Measurements from ENCODE around the gene HMGXB3. TPM values are rescaled to one million over a fixed set of nuclear protein-coding genes. Genes with fewer than 3 reads are reported as not detected.

The HMGXB3 gene, protein sequence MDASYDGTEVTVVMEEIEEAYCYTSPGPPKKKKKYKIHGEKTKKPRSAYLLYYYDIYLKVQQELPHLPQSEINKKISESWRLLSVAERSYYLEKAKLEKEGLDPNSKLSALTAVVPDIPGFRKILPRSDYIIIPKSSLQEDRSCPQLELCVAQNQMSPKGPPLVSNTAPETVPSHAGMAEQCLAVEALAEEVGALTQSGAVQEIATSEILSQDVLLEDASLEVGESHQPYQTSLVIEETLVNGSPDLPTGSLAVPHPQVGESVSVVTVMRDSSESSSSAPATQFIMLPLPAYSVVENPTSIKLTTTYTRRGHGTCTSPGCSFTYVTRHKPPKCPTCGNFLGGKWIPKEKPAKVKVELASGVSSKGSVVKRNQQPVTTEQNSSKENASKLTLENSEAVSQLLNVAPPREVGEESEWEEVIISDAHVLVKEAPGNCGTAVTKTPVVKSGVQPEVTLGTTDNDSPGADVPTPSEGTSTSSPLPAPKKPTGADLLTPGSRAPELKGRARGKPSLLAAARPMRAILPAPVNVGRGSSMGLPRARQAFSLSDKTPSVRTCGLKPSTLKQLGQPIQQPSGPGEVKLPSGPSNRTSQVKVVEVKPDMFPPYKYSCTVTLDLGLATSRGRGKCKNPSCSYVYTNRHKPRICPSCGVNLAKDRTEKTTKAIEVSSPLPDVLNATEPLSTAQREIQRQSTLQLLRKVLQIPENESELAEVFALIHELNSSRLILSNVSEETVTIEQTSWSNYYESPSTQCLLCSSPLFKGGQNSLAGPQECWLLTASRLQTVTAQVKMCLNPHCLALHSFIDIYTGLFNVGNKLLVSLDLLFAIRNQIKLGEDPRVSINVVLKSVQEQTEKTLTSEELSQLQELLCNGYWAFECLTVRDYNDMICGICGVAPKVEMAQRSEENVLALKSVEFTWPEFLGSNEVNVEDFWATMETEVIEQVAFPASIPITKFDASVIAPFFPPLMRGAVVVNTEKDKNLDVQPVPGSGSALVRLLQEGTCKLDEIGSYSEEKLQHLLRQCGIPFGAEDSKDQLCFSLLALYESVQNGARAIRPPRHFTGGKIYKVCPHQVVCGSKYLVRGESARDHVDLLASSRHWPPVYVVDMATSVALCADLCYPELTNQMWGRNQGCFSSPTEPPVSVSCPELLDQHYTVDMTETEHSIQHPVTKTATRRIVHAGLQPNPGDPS (N-terminal part only)
- total RNA-seq (2022; extraction: Qiagen RNA extraction; ENCODE audit: low read depth): 28.5 to 31.2 TPM (median 30.2 TPM) in 5 replicates

DNA sequence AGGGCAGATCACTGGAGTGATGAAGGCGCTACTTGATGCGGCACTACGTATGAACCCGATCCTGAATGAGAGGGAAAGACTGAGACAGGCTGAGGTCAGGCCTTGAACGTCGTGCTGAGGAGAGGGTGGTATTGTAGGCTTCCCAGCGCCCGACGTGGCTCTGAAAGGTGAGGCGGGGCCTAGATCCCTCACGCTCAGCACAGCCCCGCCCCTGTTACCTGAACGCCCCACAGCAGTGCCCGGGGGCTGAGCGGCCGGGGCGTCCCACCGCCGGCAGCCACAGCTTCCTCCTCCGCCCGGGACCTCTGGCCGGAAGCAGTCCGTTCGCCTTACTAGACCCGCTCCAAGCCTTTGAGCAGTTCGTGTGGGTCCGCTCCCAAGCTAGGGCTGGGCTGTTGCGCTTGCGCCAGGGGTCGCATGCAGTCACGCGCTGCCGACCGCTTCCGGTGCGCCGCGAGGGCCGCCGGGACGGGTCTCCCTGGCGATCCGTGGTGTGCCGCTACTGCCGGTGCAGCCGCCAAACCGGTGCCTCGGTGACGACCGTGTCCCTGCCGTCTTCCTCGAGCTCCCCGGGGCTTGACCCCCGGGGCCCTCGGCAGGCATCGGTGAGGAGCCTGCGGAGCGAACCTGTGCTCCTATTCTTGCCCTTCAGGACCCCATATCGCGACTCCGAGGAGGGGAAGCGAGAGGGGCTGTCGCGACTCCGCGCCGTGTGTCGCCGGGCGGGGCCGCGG lies at the start of gene HMGXB3, which contains the start of gene TIGD6:
TSS of gene HMGXB3 (plus strand) at position 484 of the 734 bp plus-strand sequence. CDS start 4,114 bp downstream, outside the sequence.
TSS of gene TIGD6 (minus strand) at position 399 of the 734 bp plus-strand sequence. CDS start 4,306 bp downstream, outside the sequence.

DNA sequence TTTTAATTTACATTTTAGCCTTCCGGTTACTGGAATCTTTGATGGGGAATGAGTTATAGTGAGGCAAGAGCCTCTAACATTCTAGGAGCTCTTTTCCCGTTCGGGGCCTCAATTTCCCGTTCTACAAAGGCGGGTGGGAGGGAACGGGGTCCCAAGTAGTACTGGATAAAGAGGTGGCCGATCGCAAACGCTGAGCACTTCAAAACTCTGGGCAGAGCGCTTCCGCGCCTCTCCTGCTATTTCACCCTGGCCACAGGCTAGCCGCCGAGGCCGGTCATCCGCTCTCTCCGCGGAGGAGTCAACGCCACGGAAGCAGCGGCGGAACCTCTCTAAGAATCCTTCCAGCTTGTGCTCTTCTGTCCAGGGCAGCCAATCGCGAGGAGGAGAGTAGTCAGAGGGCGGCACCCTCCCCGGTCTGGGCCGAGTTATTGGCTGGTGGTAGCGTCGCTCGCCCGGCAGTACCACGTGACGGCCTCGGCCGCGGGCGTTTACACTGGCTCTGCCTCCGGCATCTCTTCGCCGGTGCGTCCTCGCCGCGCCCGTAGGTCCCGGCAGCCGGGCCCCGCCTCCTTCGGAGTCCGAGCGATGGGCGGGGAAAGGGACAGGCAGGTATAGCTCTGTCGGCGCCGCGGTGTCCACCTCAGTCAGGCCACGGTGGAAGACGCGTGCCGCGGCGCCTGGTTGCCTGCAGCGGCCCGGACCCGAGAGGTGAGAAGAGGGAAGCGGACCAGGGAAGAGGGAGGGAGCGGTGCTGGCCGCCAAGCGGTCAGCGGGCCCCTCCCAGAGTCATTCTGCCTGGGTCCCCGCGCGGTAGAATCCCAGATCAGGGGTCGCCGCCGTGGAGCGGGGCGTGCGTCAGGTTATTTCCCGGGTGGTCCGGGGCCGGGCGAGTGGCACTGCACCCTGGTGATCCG lies 40.0 kb upstream of the HMGXB3 start, which contains the start of gene SLC26A2:
TSS of gene SLC26A2 (plus strand) at position 487 of the 914 bp plus-strand sequence. CDS start 16,895 bp downstream, outside the sequence.

DNA sequence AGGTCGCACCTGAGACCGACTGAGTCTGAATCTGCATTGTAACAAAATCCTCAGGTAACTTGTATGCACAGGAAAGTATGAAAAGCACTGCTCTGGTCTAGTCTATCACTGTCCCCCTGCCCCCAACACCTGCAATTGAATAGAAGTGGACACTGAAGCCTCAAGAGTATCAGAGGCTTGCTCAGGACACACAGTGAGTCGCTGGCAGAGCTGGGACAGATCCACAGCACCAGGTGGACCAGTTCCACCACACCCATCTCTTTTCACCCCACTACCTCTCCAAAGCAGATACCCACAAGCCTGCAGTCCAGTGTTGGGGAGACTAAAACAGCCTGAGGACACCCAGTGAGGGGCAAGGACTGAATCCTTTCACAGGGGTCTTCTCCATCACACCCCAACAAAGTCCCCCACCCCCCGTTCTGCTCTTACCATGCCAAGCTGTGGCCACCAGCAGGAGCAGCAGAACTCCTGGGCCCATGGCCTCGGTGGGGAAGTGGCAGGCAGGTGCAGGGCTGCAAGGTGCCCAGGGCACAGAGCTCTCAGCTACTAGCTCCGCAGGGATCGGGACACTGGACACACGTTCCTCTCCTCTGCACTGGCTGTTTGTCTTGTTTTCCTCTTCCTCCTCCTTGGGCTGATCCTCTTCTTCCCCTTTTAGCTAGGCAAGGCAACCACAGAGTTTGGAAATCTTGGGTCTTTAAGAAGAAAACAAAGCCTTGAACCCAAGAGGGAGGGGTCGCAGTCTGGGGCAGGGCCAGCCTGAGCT lies 85.6 kb downstream of the HMGXB3 start, which contains the start of gene CSF1R:
TSS of gene CSF1R (minus strand) at position 605 of the 766 bp plus-strand sequence. CDS start at position 478, 127 bp downstream.

Other genes with a start within 250 kb of the HMGXB3 start
- 0.08 to 0.26 TPM (median 0.12 TPM) in 5 replicates for gene PDE6A, start 55.9 kb upstream of the HMGXB3 start, total RNA-seq (2022; extraction: Qiagen RNA extraction; ENCODE audit: low read depth)
- 20.2 to 27.5 TPM (median 25.6 TPM) in 5 replicates for gene SLC26A2, start 40.0 kb upstream of the HMGXB3 start, total RNA-seq (2022; extraction: Qiagen RNA extraction; ENCODE audit: low read depth)
- gene TIGD6, start 85 bp upstream of the HMGXB3 start, total RNA-seq (2022; extraction: Qiagen RNA extraction; ENCODE audit: low read depth): 4.3 to 5.9 TPM (median 5.0 TPM) in 5 replicates
- gene CSF1R, start 85.8 kb downstream of the HMGXB3 start, total RNA-seq (2022; extraction: Qiagen RNA extraction; ENCODE audit: low read depth): 0.07 to 0.23 TPM (median 0.15 TPM) in 4 of 5 replicates, not detected in the other
- 0.08 to 0.34 TPM (median 0.18 TPM) in 5 replicates for gene PDGFRB, start 155.1 kb downstream of the HMGXB3 start, total RNA-seq (2022; extraction: Qiagen RNA extraction; ENCODE audit: low read depth)
- gene CDX1, start 166.0 kb downstream of the HMGXB3 start, total RNA-seq (2022; extraction: Qiagen RNA extraction; ENCODE audit: low read depth): not detected in 5 replicates
- gene SLC6A7, start 189.3 kb downstream of the HMGXB3 start, total RNA-seq (2022; extraction: Qiagen RNA extraction; ENCODE audit: low read depth): 0.01 to 0.07 TPM in 2 of 5 replicates, not detected in the others